Mononuclear cell (primary cell): Measurements from ENCODE around the gene RNF144B. TPM values are rescaled to one million over a fixed set of nuclear protein-coding genes. Genes with fewer than 3 reads are reported as not detected.
"Not testable (repeated sequence)": the region's sequence is repeated elsewhere in the genome, so short reads cannot be mapped to it uniquely, and the experiment has no call there.

ENCODE experiments used
- H3K27me3 ChIP-seq: 2 replicates; pipeline ENCODE4 v1.6.0; 2011; ENCODE audit warnings: low read length, control low read depth; ENCODE audit not compliant: insufficient read depth
- H3K4me1 ChIP-seq: 2 replicates; pipeline ENCODE4 v1.5.1; 2011; ENCODE audit warnings: mild to moderate bottlenecking, low read length, control low read depth; ENCODE audit not compliant: insufficient read depth
- H3K4me3 ChIP-seq: 2 replicates; pipeline ENCODE4 v1.5.1; 2011; ENCODE audit warnings: mild to moderate bottlenecking, low read length, moderate library complexity
- H3K9me3 ChIP-seq: 2 replicates; pipeline ENCODE4 v1.5.1; 2011; ENCODE audit warnings: low read depth, mild to moderate bottlenecking, control low read depth, low read length
- total RNA-seq: library from RNA; depleted of rRNA; stranded (reverse); fragments of >200 nt; gene quantifications from one replicate; pipeline ENCODE4 v1.2.3, GENCODE V29; 2012

The RNF144B gene
- total RNA-seq, 1 donor: 26.1 TPM

DNA sequence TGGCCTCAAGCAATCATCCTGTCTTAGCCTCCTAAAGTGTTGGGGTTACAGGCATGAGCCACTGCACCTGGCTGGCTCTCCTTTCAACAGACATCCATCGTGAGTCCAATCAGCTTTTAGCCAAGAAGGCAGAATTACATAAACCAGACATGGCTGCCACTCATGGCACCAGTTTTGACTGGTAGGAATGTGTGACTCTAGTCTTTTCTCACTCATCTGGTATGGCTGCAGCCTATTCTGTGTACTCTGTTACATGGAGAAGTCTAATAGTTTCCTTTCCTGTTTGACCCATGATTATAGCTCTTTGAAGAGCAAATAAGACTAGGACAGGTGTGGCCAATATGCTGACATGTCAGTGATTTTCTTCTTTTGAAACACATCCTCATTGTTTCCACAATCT lies 27.0 kb upstream of the RNF144B start:
- H3K9me3 ChIP-seq: no peaks in the 10 kb centered on the region

DNA sequence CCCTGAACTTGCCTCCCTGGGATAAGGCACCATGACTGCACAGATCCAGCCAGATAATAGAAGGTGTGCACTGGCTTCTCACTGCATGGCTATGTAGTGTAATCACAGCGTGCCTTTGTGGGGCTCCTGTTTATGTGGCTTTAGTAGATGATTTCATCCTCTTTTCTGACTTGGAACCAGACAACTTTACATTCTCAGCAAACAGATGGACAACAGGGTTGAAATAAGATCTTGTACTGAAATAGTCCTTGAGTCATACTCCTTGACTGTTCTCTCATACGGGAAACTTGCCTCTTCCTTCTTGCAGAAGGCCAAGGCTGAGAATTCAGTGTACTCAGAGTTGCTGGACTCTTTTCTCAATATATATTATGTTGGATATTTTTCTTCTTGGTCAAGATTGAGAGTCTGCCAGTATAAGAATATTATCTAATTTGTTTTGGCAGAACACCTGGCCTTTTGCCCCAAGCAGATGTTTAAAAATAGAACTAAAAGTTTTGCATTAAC lies 25.0 kb upstream of the RNF144B start:
- Histone ChIP-seq H3K4me1 (peaks cover 20% of the 10 kb centered on the region), H3K4me3 (no peak overlapping the region), H3K27me3 (no peaks in the 10 kb centered on the region), H3K9me3 (no peaks in the 10 kb centered on the region)

More for the DNA sequence above, 27.0 kb upstream of the RNF144B start:
- Histone ChIP-seq H3K4me3 (no peak overlapping the region), H3K4me1 (peaks cover 20% of the 10 kb centered on the region), H3K27me3 (no peaks in the 10 kb centered on the region)

DNA sequence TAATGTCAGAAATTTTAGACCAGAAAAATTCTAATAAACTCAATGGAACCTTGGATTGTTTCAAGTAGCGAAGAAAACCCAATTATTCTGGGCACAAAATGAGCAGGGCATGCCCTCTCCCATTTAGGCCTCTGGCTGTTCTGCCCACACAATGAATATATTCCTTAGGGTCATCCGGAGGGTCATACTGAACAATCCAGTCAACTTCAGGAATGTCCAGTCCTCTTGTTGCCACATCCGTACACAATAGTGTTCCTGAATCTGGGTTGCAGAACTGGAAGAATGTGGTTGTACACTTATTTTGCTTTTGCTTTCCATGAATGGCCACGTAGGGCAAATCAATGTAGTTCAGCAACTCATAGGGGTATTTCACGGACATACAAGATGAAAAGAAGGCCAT lies 23.4 kb upstream of the RNF144B start:
- H3K27me3 ChIP-seq: no peaks in the 10 kb centered on the region
- no peaks in the 10 kb centered on the region for H3K9me3 ChIP-seq
- peaks cover 20% of the 10 kb centered on the region for H3K4me1 ChIP-seq
- no peak overlapping the region for H3K4me3 ChIP-seq

DNA sequence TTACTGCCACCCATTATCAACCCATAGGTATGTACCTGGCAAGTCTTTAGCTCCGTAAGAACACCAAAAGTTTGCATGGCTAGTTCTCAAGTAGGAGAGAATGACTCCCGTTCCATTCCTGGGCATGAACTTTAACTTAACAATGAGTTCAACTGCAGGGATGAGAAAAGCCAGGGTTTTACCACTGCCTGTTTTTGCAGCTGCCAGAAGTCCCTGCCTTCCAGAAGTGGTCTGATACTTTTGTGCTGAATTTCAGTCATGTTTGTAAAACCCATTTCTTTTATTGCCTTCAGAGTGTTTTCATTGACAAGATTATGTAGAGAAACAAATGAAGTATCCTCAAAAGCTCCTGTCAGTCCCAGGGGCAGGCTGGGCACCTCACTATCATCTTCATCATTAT lies 22.6 kb upstream of the RNF144B start:
- H3K4me1 ChIP-seq: peaks cover 13% of the 10 kb centered on the region
- not testable (repeated sequence) for H3K27me3 ChIP-seq, H3K9me3 ChIP-seq, H3K4me3 ChIP-seq

DNA sequence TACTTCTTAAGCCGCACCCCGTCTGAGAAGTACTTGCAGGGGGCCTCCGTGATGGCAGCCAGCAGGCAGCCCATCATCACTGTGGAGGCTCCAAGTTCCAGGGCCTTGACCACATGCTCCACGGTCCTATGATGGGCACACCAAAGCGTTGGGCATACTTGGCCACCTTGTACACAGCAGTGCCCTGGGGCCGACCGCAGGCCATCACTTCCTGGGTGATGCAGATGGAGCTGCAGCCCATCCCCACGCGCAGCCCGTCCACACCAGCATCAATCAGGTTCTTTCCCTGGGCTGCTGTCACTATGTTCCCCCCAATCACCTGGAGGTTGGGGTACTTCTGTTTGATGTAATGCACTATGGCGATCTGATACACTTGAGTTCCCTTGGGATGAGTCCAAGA lies 19.8 kb upstream of the RNF144B start:
- H3K27me3 ChIP-seq: no peaks in the 10 kb centered on the region

DNA sequence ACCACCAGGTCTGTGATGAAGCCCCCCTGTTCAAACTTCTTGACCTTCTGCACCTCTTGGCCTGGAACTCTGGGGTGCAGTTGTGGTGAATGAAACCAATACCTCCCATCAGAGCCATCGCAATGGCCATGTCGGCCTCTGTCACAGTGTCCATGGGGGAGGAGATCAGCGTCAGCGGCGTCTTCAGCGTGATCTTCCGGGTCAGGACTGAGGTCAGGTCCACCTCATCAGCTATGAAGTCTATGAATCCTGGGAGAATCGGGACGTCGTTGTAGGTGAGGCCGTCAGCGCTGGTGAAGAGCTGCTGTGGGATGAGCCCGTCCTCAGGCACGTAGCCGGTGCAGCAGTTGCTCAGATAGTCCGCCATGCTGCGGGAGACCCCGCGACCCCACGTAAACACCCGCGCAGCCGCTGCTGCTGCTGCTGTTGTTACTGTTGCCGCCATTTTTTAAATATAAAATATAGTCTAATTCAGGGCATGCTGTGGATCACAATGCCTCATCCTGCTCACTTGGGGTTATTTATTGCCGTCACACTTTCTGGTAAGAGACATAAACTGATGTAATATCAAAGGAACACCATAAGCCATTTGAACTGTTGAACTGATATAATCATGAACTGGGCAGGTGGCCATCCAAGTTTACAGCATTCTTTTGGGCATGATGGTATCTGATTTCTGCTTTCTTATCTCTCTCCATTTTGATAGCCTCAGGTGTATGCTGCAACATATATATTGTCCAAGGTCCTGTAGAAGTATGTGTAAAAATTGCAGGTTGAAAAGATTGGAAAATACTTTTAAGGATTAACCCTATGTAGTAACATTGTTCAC lies 18.7 kb upstream of the RNF144B start:
- Histone ChIP-seq H3K4me3 (no peak overlapping the region), H3K4me1 (no peaks in the 10 kb centered on the region), H3K9me3 (no peaks in the 10 kb centered on the region), H3K27me3 (no peaks in the 10 kb centered on the region)

More for the DNA sequence above, 19.8 kb upstream of the RNF144B start:
- H3K9me3 ChIP-seq: no peaks in the 10 kb centered on the region
- no peaks in the 10 kb centered on the region for H3K4me1 ChIP-seq
- H3K4me3 ChIP-seq: no peak overlapping the region

DNA sequence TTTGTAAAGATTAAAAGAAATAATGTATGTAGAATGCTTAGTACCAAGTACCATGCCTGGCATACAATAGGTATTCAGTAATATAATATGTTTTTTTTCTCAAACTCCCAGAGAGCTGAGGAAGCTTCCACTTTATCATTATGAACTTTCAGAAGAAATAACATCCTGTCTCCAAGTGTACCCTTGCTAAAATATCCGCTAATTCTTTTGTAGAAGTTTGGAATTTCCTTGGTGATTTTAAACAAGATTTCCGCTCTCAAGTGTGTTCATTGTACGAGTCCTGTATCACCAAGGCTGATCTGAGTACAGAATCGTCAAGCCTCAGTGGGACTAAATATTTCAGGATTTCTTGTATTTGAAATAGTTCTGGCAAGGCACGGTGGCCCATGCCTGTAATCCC lies 16.1 kb upstream of the RNF144B start:
- H3K9me3 ChIP-seq: no peaks in the 10 kb centered on the region

DNA sequence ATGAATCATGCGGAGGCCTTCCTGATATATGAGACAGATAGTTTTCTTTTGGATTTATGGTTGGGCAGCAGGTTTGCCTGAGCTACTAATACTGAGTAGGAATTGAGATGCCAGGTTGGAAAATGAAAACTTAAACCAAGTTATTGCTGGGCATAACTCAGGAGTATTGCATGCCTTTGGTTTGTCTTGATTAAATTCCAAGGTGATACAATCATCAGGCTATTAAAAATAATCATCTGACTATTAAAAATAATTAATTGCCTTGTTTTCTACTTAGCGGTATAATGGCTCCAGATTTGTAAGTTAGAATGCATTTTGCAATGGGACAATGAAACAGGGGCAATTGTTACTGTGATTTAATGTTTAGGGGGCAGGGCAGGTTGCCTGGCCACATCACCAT lies 15.5 kb upstream of the RNF144B start:
- no peaks in the 10 kb centered on the region for H3K4me1 ChIP-seq
- no peaks in the 10 kb centered on the region for H3K27me3 ChIP-seq
- H3K9me3 ChIP-seq: no peaks in the 10 kb centered on the region
- H3K4me3 ChIP-seq: no peak overlapping the region

More for the DNA sequence above, 16.1 kb upstream of the RNF144B start:
- no peaks in the 10 kb centered on the region for H3K4me1 ChIP-seq
- no peaks in the 10 kb centered on the region for H3K27me3 ChIP-seq
- no peak overlapping the region for H3K4me3 ChIP-seq

DNA sequence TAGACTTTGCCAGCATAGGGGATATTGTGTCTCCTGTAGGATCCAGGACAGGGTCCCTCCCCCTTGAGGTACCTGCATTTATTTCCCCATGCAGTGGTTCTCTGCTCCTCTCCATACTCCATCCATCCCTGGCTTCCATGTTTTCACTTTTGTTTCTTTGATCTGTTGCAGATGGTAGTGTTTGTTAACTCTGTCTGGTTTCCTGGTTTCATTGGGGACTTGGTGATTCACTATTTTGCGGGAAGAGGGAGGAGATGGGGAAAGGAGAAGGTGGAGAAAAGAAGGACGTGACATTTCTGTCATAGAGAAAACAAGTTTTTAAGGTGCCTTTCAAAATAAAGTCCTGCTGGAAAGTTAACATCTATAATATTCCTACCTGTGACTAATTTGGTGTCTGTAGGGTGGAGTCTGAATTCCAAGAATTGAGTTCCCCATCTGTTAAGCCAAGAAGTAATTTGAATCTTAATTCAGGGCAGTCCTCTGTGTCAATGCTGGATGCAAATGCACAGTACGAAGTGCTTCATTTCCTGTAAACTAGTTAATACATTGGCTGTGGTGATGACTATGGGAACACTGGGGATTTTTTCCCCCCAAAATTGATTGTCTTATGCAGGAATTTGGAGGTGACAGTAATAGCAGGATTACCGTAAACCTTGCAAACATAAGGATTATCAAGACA lies 6.9 kb upstream of the RNF144B start:
- Histone ChIP-seq H3K4me1 (no peaks in the 10 kb centered on the region), H3K4me3 (no peak overlapping the region), H3K9me3 (no peaks in the 10 kb centered on the region)

DNA sequence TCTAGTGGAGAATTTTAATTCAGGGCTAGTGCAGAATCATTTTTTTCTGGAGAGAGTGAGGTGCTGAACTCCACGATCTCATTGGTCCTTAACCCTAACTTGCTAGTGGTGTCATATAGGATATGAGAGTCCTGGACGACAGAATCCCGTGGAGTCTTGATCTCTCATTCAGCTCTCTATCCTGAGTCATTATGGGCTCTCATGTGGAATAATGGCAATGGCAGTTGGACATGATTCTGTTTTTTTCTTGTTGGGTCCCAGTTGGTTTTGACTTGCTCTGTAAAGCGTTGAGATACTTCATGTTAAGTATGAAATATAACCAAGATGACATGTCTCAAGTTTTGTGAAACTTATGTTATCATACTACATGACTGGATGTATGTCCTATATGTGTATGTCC lies 6.3 kb upstream of the RNF144B start:
- Histone ChIP-seq H3K4me1 (no peaks in the 10 kb centered on the region), H3K27me3 (no peaks in the 10 kb centered on the region), H3K9me3 (no peaks in the 10 kb centered on the region), H3K4me3 (no peak overlapping the region)

More for the DNA sequence above, 6.9 kb upstream of the RNF144B start:
- H3K27me3 ChIP-seq: no peaks in the 10 kb centered on the region

DNA sequence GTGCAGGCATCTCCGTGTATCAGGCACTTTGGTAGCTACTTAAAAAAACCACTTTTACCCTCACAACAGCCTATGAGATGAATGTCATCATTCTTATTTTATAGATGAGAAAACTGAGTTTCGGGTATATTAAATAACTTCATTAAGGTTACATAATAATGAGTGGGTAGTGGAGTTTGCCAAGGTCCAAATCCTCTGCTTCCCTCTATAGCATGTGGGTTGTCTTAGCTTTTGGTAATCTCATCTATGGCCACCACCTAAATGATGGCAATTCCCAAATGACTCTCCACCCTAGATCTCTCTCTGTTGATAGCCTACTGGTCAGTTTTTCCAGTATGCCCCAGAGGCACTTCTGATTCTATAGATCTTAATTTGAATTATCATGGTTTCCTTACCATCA lies 3.7 kb upstream of the RNF144B start:
- no peaks in the 10 kb centered on the region for H3K9me3 ChIP-seq

DNA sequence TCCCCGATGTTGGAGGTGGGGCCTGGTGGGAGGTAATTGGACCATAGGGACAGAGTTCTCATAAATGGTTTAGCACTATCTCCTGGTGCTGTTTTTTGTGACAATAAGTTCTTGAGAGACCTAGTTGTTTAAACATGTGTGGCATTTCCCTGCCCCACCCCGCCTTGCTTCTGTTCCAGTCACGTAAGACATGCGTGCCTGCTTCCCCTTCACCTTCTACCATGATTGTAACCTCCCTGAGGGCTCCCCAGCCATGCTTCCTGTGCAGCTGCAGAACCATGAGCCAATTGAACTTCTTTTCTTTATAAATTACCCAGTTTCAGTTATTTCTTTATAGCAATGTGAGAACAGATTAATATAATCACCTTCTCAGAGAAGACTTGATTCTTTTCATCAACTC lies 2.5 kb upstream of the RNF144B start:
- Histone ChIP-seq H3K4me1 (peaks cover 18% of the 10 kb centered on the region), H3K9me3 (no peaks in the 10 kb centered on the region), H3K4me3 (no peak overlapping the region), H3K27me3 (no peaks in the 10 kb centered on the region)

More for the DNA sequence above, 3.7 kb upstream of the RNF144B start:
- Histone ChIP-seq H3K4me1 (peaks cover 9% of the 10 kb centered on the region), H3K4me3 (no peak overlapping the region), H3K27me3 (no peaks in the 10 kb centered on the region)

DNA sequence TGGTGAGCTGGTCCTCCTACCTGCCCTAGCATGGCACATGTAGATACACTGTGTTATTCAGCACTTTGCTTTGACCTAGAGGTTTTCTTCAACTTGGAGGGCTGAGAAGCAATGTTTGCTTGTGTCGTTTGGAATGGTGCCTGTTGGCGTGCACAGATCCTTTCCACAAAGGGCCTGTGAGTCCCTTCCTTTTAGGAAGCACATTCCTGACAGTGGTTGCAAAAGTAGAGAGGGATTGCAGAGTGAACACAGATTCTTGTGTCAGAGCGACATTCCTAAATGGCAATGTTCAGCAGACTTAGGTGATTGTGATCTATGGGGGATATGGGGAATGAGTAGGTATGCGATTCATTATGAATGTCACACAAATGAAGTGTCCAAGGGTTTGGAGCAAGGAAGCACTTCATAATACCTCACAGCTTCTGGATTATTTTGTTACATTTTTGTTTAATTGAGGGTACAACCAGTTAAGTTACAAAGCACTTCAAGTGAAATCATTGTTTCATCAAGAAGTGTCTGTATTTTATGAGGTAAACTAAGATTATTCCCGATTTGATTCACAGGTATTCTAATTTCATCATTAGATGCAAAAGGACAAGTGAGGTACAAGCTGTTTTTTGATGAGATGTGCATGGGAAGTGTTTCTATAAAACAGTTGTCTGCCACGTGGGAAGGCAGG lies 713 bp upstream of the RNF144B start:
- H3K27me3 ChIP-seq: no peaks in the 10 kb centered on the region
- no peaks in the 10 kb centered on the region for H3K9me3 ChIP-seq
- no peak overlapping the region for H3K4me3 ChIP-seq
- peaks cover 34% of the 10 kb centered on the region for H3K4me1 ChIP-seq

DNA sequence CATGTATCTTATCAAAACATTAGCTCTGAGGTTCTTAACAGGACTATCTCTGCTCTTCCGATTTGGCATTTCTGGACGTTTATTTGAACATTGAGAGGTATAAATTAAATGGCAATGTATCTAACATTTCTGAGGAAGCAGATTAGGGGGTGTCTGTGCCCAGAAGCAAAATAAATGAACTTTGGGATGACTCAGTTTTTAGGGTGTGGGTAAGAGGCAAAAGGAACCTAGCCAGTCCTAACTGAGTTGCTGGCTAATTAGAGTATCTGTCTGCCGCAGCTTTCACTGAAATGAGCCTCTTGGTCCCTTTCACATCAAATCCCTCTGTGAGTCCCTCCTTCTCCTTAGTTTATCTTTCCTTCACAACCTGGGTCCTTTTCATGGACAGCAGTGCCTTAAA lies 1.1 kb downstream of the RNF144B start:
- Histone ChIP-seq H3K4me3 (peak overlapping the region; percentile 62), H3K9me3 (no peaks in the 10 kb centered on the region), H3K27me3 (no peaks in the 10 kb centered on the region), H3K4me1 (peaks cover 44% of the 10 kb centered on the region)

DNA sequence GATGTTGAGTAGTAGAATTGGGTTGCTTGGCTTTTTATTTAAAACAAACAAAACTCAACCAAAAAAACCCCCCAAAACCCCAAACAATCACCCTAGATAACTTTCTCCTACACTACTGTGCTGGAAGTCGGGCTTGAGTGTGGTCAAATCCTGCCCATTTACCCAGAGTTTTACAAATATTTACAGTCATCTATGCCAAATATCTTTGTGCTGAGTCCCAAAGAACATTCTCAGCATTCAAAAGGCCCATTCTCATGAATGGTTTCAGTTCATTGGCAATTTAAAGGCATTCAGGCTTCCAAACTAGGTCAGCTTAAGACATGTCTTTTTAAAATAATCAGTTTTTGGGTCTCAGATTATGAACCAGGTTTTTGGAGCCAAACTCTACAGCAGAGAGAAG lies 1.8 kb downstream of the RNF144B start:
- Histone ChIP-seq H3K27me3 (no peaks in the 10 kb centered on the region), H3K4me3 (peak overlapping the region; percentile 62), H3K9me3 (no peaks in the 10 kb centered on the region), H3K4me1 (peaks cover 49% of the 10 kb centered on the region)
